NCI-H460 (cell line): ENCODE measurements around the gene NTF3. TPM values are rescaled to one million over a fixed set of nuclear protein-coding genes. Genes with fewer than 3 reads are reported as not detected.
"Not testable (repeated sequence)": the region's sequence is repeated elsewhere in the genome, so short reads cannot be mapped to it uniquely, and the experiment has no call there.

Experiments used
- DNase-seq: peaks from one replicate; pipeline ENCODE4 v3.0.0-alpha.2; 2016; ENCODE audit warnings: low read depth; ENCODE audit errors: extremely low read depth
- total RNA-seq: library from RNA; depleted of rRNA; stranded (reverse); fragments of >200 nt; shearing (Covaris generic); gene quantifications from 2 replicates; pipeline ENCODE4 v1.2.3, GENCODE V29; 2014

The NTF3 gene
- total RNA-seq, 1 experiment from 2014 or later = not detected

DNA sequence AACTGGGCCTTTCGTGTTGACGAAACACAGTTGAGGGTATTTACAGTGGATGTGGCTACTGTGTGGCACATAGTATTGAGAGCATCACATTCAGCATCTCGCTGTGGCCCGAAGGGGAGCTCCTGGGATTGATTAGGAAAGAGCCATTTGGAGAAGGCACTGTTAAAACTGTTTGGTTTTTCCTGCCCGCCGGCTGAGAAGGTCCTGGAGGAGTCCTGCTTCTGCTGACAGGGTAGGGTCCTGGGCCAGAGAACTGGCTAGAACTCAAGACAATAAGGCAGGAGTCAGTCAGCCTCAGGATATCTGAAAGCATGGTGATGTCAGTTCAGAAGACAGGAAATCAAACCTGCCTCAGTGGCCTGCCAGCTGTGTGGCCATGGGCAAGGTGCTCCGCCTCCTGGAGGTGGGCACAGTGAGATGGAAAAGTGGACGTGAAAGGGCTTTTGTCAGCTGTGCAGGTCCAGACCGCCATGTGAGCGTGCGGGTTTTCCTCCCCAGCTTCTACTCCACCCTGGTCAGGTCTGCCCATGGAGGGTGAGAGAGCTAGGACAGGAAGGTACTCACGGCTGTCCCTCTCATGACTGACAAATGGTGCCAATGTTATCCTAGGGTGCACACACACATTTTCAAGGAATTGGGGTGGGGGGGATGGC lies 92.3 kb downstream of the NTF3 start:
- DNase-seq = no peak

DNA sequence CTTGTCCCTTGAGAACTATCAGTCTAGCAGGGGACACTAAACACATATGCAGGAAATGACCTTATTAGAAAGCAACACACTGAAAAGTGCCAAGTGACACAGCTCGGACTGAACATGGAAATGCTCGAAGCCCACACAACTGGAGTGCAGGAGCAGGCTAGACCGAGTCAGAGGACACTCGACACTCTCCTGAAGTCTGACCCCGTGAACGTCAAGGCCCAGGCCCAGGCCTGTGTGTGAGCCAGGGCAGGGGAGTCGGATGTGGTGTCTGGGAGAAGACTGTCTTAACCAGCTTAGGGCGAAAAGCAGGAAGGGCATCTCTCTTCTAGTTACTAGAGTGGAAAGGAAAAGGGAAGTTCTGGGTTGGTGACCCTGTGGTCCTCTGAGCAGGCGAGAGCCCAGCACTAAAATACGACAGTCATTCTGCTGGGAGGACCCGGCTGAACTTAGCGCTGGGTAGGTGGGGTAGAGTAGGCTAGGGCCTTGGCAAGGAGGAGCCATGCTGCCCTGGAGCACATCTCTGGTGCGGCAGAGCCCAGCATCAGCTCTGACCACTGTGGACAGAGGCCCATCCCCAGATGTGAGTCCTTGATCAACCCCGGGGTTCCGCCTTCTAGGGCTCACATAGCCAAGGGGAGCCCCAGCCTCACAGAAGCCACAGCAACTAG lies 93.0 kb downstream of the NTF3 start:
- no peak for DNase-seq

DNA sequence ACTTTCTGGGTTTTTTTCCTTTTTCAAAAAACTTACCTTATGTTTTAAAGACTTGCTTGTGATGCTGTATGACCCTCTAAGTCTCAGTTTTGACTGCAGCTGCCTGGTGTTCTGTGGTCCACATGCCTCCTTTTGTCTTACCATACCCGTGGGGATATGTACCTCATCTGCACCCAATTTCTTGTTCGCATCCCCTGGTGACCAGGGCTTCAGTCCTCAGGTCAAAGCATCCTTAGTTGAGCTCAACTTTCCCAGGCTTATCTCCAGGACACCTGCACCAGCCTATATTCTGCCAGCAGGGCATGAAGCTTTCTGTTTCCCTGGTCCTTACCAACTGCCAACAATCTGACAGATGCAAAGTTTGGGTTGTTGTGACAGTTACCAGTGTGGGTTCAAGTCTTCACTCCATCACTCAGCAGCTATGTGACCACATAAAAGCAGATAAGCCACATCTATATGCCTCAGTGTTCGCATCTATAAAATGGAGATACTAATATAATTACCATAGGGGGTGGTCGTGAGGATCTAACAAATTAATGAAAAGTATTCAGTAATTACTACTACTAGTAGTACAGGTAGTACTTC lies 94.0 kb downstream of the NTF3 start:
- DNase-seq = no peak

GRCh38 chr12:5533368-5533767 lies 101.5 kb downstream of the NTF3 start:
- DNase-seq = no peak

GRCh38 chr12:5534426-5535199 lies 102.7 kb downstream of the NTF3 start:
- DNase-seq = no peak

GRCh38 chr12:5535541-5535940 lies 103.6 kb downstream of the NTF3 start:
- DNase-seq = no peak

GRCh38 chr12:5537026-5537615 lies 105.2 kb downstream of the NTF3 start:
- DNase-seq = not testable (repeated sequence)

DNA sequence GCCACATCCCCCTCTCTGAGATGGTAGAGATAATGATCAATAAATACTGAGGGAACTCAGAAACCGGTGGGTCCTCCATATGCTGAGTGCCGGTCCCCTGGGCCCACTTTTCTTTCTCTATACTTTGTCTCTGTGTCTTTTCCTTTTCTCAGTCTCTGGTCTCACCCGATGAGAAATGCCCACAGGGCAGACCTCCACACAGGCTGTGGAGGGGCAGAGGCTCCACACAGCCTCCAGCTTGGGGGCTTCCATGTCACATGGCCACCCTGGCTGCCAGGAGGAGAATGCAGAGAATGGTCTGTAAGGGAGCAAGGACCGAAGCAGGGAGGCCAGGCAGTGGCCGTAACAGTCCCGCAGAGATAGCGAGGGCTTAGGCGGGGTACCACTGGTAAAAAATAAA lies 105.9 kb downstream of the NTF3 start:
- no peak for DNase-seq
